Activated T-cell treated with anti-CD3 and anti-CD28 coated beads for 4 hours (primary cell): ENCODE data around the gene ORMDL3.
A peak's percentile ranks its signal among the peaks of the same experiment; 100 is the strongest.

Experiments
- DNase-seq: peaks from one replicate; pipeline ENCODE4 v3.0.0-alpha.2; 2020

ORMDL3 gene, protein sequence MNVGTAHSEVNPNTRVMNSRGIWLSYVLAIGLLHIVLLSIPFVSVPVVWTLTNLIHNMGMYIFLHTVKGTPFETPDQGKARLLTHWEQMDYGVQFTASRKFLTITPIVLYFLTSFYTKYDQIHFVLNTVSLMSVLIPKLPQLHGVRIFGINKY

GRCh38 chr17:39927101-39927928 is at the start of gene ORMDL3, which contains the start of gene LRRC3C:
ORMDL3 (minus strand) TSS chr17:39927601; CDS start chr17:39924203, 3,398 bp downstream.
LRRC3C (plus strand) TSS chr17:39927732; CDS start chr17:39941524, 13,792 bp downstream.
- peak; percentile 83 for DNase-seq

- no peak for DNase-seq
These were observed 48.4 kb upstream of the ORMDL3 start for GRCh38 chr17:39975801-39976200.

DNA sequence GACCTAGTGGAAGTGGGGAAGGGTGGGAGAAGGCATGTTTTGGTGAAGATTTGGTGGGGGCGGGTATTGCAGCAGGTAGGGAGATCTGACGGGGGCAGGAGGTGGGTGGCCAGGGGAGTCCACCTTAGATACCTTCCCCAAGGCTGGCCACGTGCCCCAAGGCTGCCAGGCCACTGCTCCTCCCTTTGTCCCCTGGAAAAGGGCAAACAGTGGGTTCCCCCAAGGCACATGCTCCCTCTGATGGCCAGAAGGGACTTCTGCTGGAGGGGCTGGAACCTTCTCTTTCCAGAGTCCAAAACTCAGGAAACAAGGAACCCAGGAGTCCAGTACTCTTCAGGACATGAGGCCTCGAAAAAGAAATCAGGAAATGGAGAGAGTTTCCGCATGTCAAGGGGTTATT is 47.0 kb upstream of the ORMDL3 start:
- DNase-seq: no peak

GRCh38 chr17:39973496-39973895 is 46.1 kb upstream of the ORMDL3 start:
- DNase-seq: no peak

GRCh38 chr17:39972271-39972670 is 44.9 kb upstream of the ORMDL3 start:
- no peak for DNase-seq

GRCh38 chr17:39971076-39971603 is 43.7 kb upstream of the ORMDL3 start:
- DNase-seq: no peak

- no peak for DNase-seq
These were observed 42.8 kb upstream of the ORMDL3 start for GRCh38 chr17:39970157-39970692.

GRCh38 chr17:39969375-39969774 is 42.0 kb upstream of the ORMDL3 start:
- no peak for DNase-seq

- no peak for DNase-seq
These were observed 41.4 kb upstream of the ORMDL3 start for GRCh38 chr17:39968761-39969160.

GRCh38 chr17:39966771-39967170 is 39.4 kb upstream of the ORMDL3 start:
- DNase-seq: no peak

- DNase-seq: no peak
These were observed 37.8 kb upstream of the ORMDL3 start for GRCh38 chr17:39965017-39965699.

GRCh38 chr17:39963829-39964228 is 36.4 kb upstream of the ORMDL3 start:
- peak; percentile 23 for DNase-seq

DNA sequence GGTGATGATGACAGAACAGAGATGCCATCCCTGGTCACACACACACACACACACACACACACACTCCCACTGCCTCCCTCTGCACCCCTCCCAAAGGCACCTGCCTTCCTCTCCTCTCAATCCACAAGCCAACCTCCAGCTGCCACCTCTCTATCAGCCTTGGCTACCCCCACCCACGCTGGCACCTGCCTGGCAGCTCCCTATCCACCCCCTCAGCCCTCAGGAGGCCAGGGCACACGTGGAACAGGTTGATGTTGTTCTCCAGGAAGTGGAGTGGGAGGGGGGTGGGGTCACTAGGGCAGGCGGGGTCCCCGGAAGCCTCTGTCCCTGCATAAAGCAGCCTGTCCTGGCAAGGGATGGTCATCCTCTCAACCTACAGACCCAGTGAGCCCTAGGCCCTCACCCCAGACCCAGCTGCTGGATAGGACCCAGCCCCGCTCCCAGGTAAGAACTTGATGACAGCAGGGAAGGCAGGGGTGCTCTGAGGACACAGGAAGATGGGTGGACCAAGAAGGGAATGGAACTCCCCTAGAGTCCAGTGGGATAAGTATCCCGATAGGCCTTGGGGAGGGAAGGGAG is 35.3 kb upstream of the ORMDL3 start, which contains the start of gene GSDMA:
TSS of gene GSDMA (plus strand) at position 363 of the 579 bp plus-strand sequence. CDS start 2,684 bp downstream, outside the sequence.
- peak; percentile 23 for DNase-seq

DNA sequence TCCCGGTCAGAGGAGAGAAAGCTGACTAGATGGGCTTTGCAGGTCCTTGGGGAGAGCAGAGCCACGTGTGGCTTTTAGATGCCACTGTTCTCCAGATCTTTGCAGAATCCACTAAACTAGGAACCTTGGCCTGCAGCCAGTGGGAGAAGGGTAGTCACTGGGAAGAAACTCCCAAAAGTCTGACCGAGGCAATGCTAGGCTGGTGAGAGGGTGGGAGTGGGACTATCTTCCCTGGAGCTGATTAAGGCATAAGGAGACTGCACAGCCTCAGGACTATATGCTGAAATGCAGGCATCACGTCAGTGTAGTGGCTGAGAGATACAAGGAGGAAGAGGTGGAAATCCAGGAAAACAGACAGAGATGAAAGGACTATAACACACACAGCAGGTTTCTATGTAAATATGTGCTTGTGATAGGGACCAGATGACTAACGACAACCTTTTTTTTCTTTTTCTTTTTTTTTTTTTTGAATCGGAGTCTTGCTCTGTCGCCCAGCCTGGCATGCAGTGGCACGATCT is 33.2 kb upstream of the ORMDL3 start:
- DNase-seq: no peak

DNA sequence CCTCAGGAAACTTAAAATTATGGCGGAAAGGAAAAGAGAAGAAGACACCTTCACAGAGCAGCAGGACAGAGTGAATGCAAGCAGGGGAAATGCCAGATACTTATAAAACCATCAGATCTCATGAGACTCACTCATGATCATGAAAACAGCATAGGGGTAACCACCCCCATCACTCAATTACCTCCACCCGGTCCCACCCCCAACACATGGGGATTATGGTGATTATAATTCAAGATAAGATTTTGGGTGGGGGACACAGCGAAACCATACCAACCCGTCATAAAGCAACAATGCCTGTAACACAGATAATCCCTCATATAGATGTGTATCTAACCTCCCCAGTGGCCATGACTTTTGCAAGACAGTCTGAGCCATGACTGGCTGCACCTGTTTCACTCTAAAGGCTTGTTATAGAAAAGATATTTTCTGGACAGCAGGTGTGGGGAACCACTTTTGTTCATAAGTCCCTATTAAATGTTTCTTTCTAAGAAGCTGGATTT is 28.4 kb upstream of the ORMDL3 start:
- no peak for DNase-seq

DNA sequence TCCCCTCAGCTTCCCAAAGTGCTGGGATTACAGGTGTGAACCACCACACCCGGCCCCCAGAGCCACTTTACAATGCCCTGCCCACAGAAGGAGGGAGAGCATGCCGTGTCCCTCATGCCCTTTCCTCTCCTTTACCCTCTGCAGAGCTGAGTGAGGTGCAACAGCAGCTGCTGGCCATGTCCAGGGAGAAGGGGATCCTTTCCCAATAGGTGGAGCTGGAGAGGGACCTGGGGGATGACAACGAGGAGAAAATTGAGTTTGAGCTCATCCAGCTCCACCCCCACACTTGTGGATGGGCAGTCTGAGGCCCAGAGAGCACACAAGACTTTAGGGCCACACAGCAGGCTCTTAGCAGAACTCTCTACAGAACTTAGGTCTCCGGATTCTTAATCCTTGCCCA is 27.5 kb upstream of the ORMDL3 start:
- DNase-seq: no peak

DNA sequence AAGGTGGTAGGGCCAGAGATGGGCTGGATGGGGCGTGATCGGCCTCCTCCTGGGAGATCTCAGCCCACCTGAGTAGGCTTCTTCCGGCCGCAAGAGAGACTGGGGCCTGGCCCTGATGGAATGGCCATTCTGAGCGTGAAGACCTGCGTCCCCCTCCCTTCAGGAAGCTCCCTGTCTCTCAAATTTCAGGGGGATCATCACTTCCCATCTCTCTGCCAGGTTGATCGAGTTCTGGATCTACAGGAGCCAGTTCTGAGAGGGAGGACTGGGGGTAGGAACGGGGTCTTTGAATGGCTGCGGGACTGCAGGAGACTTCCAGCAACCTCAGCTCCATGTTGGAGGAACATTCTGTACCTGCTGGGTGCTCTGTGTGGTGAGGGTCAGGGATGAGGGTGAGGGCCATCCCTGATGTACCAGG is 26.1 kb upstream of the ORMDL3 start:
- DNase-seq: no peak

DNA sequence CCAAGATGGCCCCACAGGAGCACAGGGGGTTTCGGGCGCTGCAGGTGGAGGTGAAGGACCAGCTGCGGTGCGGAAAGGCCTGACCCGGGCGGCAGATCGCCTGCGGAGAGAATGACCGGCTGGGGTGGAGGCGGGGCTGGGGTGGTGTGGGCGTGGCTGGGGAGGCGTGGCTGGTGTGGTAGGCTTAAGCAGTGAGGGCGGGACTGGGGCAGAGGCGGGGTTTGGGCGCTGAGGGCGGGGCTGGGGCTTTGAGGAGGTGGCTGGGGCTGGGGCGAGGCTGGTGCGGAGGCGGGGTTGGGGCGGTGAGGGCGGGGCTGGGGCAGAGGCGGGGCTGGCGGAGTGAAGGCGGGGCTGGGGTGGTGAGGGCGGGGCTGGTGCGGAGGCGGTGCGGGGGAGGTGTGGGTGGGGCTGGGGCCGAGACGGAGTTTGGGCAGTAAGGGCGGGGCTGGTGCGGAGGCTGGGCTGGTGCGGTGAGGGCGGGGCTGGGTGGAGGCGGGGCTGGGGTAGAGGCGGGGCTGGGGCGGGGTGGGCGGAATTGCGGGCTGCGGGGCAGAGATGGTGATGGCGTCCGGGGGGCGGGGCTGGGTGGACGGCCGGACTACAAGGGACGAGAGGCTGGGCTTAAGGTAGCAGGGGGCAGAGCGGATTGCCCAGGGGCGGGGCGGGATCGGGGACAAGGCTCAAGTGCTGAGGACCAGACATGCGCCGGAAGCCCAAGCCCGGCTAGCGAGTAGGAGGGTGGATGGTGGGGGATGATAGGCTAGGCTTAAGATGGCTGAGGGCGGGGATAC is 25.5 kb upstream of the ORMDL3 start:
- peak; percentile 95 for DNase-seq

DNA sequence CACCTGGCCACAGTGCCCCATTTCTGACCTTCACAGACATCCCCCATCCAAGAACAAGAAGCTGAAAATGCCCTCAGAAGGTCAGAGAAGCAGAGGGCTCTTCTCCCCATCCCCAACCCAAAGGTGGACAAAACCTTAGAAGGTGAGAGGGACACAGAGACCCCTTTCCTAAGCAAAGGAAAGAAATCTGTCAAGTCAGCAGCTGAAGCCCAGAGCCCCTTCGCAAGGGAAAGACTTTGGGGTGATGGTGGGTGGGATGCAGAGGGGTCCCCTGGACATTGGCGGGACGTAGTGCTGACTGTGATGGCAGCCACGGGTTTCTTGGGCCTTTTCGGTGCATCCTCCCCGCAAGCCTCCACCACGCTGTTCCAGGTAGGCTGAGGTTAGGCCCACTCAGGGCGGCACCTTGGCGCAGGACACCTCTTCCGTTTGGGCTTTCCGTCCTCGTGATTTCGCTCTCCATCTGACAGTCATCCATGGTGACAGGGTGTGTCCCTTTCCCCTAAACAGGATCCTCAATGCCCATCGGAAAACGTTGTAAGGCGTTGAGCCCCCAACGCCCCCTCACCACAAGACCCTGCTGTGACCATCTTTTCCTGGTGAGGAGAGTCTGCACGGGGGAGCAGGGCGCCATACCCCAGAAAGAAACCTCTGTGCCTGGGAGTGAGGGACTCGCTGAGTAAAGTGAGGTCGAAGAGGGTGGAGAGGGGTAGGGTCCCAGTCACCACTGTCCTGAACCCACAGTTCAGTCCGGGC is 24.7 kb upstream of the ORMDL3 start:
- no peak for DNase-seq

DNA sequence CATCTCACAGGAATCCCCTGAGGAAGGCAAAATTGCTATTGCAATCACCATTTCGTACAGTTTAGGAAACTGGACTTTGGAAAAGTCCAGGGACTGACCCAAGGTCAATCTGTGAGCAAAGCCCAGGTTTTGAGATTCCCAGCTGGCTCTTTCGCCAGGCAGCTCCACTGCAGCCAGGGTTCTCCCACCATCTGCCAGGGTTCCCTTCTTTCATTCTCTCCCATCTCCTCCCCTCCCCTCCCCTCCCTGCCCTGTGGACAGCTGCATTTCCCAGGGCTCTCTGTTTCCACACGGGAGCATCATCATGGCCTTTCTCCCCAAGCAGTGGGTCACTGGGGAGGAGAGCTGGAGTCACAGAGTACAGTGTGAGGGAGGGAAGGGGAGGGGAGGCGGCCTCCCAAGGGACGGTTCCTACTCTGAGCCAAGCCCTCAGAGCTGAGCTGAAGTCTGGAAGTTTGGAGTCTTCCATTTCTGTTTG is 23.5 kb upstream of the ORMDL3 start:
- DNase-seq: no peak
